T-cell (primary cell): ENCODE results near the gene ITPR1. TPM values are rescaled to one million over a fixed set of nuclear protein-coding genes. Genes with fewer than 3 reads are reported as not detected.

Source experiments
- ATAC-seq, 4 experiments: fragments of 200-7000 bp in 3 of 4; fragments of 150-1000 bp in 1 of 4; cut with Tn5 transposase; replicated peaks in 1 of 4; 1 replicate in 3 of 4; 2 replicates in 1 of 4; pipeline ENCODE4 v1.10.0; 2021; ENCODE audit warnings: moderate library complexity in 3 of 4, mild to moderate bottlenecking in 2 of 4, moderate number of reproducible peaks in 1 of 4
- CTCF ChIA-PET, 2 donors: fragments of 300-600 bp; sonication (Branson Sonifier 250); formaldehyde crosslinking; loops; one replicate each; lab custom pipeline; 2022; ENCODE audit warnings: antibody characterized with exemption in 2 of 2; lab: Charles Lee
- POLR2A ChIA-PET, 2 donors: fragments of 300-600 bp; sonication (Branson Sonifier 250); formaldehyde crosslinking; loops; one replicate each; lab custom pipeline; 2022; ENCODE audit warnings: antibody characterized with exemption in 2 of 2; lab: Charles Lee
- DNase-seq, 35 experiments: peaks; one replicate each; pipeline versions ENCODE4 v3.0.0 to v3.0.0-alpha.2; 2013 to 2023
- H3K27ac ChIP-seq: one replicate; pipeline ENCODE4 v1.5.1; 2013; ENCODE audit warnings: low read length
- H3K27me3 ChIP-seq, 2 experiments: replicated peaks in 1 of 2; 1 replicate in 1 of 2; 2 replicates in 1 of 2; pipeline versions ENCODE4 v1.6.1 to v1.7.0; 2013; ENCODE audit warnings: low read length in 1 of 2, mixed read lengths in 1 of 2; ENCODE audit not compliant: control insufficient read depth in 2 of 2, insufficient read depth in 2 of 2; ENCODE audit errors: extremely low read depth in 1 of 2
- H3K36me3 ChIP-seq, 2 donors: 1 replicate in 1 of 2; 2 replicates in 1 of 2; pipeline versions ENCODE4 v1.6.1 to v1.7.0; 2013; ENCODE audit warnings: low read length in 1 of 2; ENCODE audit not compliant: control insufficient read depth in 2 of 2, insufficient read depth in 1 of 2; ENCODE audit errors: extremely low read depth in 1 of 2
- H3K4me1 ChIP-seq, 2 experiments: 1 replicate in 1 of 2; 2 replicates in 1 of 2; pipeline versions ENCODE4 v1.6.1 to v1.7.0; 2013; ENCODE audit warnings: low read length in 2 of 2, mixed read lengths in 1 of 2; ENCODE audit not compliant: insufficient read depth in 2 of 2, control insufficient read depth in 1 of 2; ENCODE audit errors: extremely low read depth in 1 of 2
- H3K4me3 ChIP-seq, 2 donors: 1 replicate in 1 of 2; 2 replicates in 1 of 2; pipeline versions ENCODE4 v1.5.1 to v1.7.0; 2013; ENCODE audit warnings: mild to moderate bottlenecking in 2 of 2, low read length in 1 of 2, moderate library complexity in 1 of 2; ENCODE audit not compliant: control insufficient read depth in 1 of 2; ENCODE audit errors: extremely low read depth in 1 of 2
- H3K9me3 ChIP-seq: 2 replicates; pipeline ENCODE4 v1.7.0; 2013
- H3K27ac Mint-ChIP-seq, 2 donors: one replicate each; pipeline ENCODE4 v1.8.0; 2020 to 2021; ENCODE audit warnings: mild to moderate bottlenecking in 2 of 2, mixed read lengths in 2 of 2
- H3K27me3 Mint-ChIP-seq, 2 donors: one replicate each; pipeline ENCODE4 v1.8.0; 2021 to 2022; ENCODE audit warnings: mixed read lengths in 2 of 2
- H3K36me3 Mint-ChIP-seq: one replicate; pipeline ENCODE4 v1.8.0; 2021; ENCODE audit warnings: mixed read lengths
- H3K4me1 Mint-ChIP-seq, 3 donors: one replicate each; pipeline ENCODE4 v1.8.0; 2020 to 2022; ENCODE audit warnings: mixed read lengths in 3 of 3, mild to moderate bottlenecking in 1 of 3
- H3K4me3 Mint-ChIP-seq, 3 donors: one replicate each; pipeline ENCODE4 v1.8.0; 2020 to 2022; ENCODE audit warnings: mild to moderate bottlenecking in 3 of 3, mixed read lengths in 3 of 3, moderate library complexity in 3 of 3
- H3K9me3 Mint-ChIP-seq, 3 donors: one replicate each; pipeline ENCODE4 v1.8.0; 2020 to 2022; ENCODE audit warnings: mixed read lengths in 3 of 3
- WGBS: methylation state at CpG from one replicate; pipeline ENCODE4 v1.1.5; 2013; ENCODE audit warnings: missing lambda C conversion rate; ENCODE audit not compliant: insufficient coverage; 5-methylcytosine and 5-hydroxymethylcytosine counted together
- total RNA-seq, 35 experiments: library from RNA in 6 of 35; stranded (reverse) in 6 of 35; fragments of 120-200 nt in 1 of 35; gene quantifications; one replicate each; pipeline versions ENCODE4 v1.2.1 to v1.2.4 and lab custom pipeline; 2013 to 2026

Gene ITPR1
- total RNA-seq, 5 donors from 2014 or later (not counting 1 experiment from before 2014, with no cell fraction given): 53.8 to 105 (median 73.1) TPM

DNA sequence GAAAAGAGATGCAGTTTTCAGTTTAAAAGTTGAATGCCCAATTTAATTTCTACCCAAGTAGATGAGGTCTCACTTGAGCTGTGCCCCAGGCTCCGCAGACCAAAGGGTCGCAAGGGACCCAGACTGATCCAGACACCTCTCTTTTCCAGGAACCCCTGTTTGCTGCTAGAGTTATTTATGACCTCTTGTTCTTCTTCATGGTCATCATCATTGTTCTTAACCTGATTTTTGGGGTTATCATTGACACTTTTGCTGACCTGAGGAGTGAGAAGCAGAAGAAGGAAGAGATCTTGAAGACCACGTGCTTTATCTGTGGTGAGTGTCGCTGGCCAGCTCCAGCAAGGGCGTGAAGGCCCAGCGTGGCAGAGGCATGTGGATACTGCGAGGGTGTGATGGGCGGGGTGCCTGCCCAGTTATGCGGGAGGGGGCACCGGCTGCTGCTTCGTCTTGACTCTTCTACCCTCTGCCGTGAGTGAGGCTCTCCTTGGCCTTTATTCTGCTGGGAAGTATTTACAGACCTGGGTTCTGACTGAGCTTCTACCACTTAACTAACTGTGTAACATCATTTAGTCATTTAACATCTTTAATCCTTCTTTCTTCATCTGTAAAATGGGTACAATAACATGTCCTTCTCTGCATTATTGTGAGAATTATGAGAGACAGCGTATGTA lies 321.9 kb downstream of the ITPR1 start:
- Histone ChIP-seq H3K27ac (no peak overlapping the region), H3K4me1 (no peaks in the 10 kb centered on the region), H3K4me3 (no peak overlapping the region), H3K27me3 (no peaks in the 10 kb centered on the region), H3K9me3 (no peaks in the 10 kb centered on the region), H3K36me3 (peaks cover 4 to 53% of the 10 kb centered on the region in 2 donors)
- Mint-ChIP-seq H3K27ac (no peak overlapping the region), H3K4me3 (no peak overlapping the region), H3K4me1 (peaks cover under 1 to 3% (median 3%) of the 10 kb centered on the region in 3 donors), H3K9me3 (peaks cover 0 to 7% (median 0%) of the 10 kb centered on the region in 3 donors), H3K27me3 (no peaks in the 10 kb centered on the region), H3K36me3 (peaks cover 69% of the 10 kb centered on the region)
- DNase-seq: no peak
- ChIA-PET POLR2A (no interaction called here), CTCF (interaction anchor here in 1 of 2 donors (0.7 to 2.3 kb wide), 2 partner anchors 59 to 103 kb away, joined by 4 to 6 read pairs; no protein-coding TSS in a partner anchor)
- WGBS: 92% methylated on average over 11 of the region's 13 CpGs
- ATAC-seq: no peak

DNA sequence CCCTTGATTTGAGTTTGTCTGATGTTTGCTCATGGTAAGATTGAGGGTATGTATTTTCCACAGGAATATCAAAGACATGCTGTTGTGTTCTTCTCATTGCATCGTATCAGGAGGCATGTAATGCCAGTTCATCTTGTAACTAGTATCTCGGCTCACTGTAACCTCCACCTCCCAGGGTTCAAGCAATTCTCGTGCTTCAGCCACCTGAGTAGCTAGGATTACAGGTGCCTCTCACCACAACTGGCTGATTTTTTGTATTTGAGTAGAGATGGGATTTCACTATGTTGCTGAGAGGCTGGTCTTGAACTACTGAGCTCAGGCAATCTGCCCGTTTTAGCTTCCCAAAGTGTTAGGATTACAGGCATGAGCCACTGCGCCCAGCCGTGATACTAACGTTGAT lies 323.2 kb downstream of the ITPR1 start:
- CTCF ChIA-PET: interaction anchor here in 1 of 2 donors (2.3 kb wide), 1 partner anchor 105 kb away, joined by 6 read pairs; no protein-coding TSS in a partner anchor
- H3K4me1 ChIP-seq: peaks cover 5 to 10% of the 10 kb centered on the region in 2 experiments
- POLR2A ChIA-PET: interaction anchor here in 1 of 2 donors (0.6 kb wide), 1 partner anchor 167 kb away, joined by 7 read pairs; no protein-coding TSS in a partner anchor
- peaks cover 63% of the 10 kb centered on the region for H3K36me3 Mint-ChIP-seq
- H3K4me3 ChIP-seq: no peak overlapping the region
- no peak overlapping the region for H3K4me3 Mint-ChIP-seq
- no peak overlapping the region for H3K27ac ChIP-seq
- 97% methylated on average over 4 of the region's 7 CpGs for WGBS
- H3K27me3 Mint-ChIP-seq: no peaks in the 10 kb centered on the region
- no peaks in the 10 kb centered on the region for H3K9me3 ChIP-seq
- peak overlapping the region in 1 of 2 donors; percentile 49 for H3K27ac Mint-ChIP-seq
- peaks cover 0 to 7% (median 0%) of the 10 kb centered on the region in 3 donors for H3K9me3 Mint-ChIP-seq
- no peaks in the 10 kb centered on the region for H3K27me3 ChIP-seq
- no peak for DNase-seq
- ATAC-seq: no peak
- H3K4me1 Mint-ChIP-seq: peaks cover 13 to 16% (median 16%) of the 10 kb centered on the region in 3 donors
- peaks cover 3 to 53% of the 10 kb centered on the region in 2 donors for H3K36me3 ChIP-seq

DNA sequence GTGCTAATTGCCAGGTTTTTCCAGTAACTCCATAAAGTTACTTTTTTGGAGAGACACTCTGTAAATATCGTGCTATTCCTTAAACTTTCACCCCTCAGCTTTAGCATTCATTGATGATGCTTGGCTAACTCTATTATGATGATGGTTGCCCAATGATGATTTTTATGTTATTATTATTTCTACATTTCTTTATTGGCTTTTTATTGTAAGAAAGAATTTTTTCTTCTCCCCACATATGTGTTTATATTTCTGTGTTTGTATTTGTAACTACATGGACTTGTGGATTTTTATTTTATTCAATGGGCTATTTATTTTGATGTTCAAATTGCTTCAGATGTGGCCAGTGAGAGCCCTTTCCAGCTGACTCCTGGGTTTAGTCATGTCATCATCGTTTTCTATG lies 323.6 kb downstream of the ITPR1 start:
- no CpG with 5 or more reads among the region's 2 CpGs for WGBS
- no peak for ATAC-seq
- Histone ChIP-seq H3K27me3 (no peaks in the 10 kb centered on the region), H3K4me3 (no peak overlapping the region), H3K4me1 (peaks cover 8 to 14% of the 10 kb centered on the region in 2 experiments), H3K9me3 (no peaks in the 10 kb centered on the region), H3K27ac (no peak overlapping the region), H3K36me3 (peaks cover 3 to 53% of the 10 kb centered on the region in 2 donors)
- Mint-ChIP-seq H3K36me3 (peaks cover 59% of the 10 kb centered on the region), H3K4me3 (no peak overlapping the region), H3K27ac (no peak overlapping the region), H3K9me3 (peaks cover 0 to 7% (median 0%) of the 10 kb centered on the region in 3 donors), H3K27me3 (no peaks in the 10 kb centered on the region), H3K4me1 (peaks cover 17 to 20% (median 20%) of the 10 kb centered on the region in 3 donors)
- CTCF ChIA-PET: interaction anchor here in 1 of 2 donors (2.3 kb wide), 1 partner anchor 105 kb away, joined by 6 read pairs; no protein-coding TSS in a partner anchor
- DNase-seq: no peak
- POLR2A ChIA-PET: interaction anchor here in 1 of 2 donors (0.6 kb wide), 1 partner anchor 166 kb away, joined by 7 read pairs; no protein-coding TSS in a partner anchor

DNA sequence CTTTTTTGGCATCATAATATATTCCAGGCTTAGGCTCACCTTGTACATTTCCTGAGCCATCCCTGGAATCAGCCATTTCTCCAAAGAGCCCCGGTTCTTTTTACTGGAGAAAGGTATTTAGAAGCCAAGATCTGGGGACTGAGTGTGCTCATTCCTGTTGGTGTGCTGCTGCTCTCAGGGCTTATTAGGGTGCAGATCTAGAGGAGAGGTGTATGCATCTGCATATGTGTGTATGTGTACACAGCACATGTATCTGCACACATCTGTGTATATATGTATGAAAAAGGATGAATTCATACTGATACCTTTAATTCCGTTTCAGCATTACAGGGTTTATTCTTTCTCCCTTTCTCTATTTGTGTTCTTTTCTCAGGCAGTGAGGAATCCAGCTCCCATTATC lies 324.0 kb downstream of the ITPR1 start:
- no peaks in the 10 kb centered on the region for H3K9me3 ChIP-seq

DNA sequence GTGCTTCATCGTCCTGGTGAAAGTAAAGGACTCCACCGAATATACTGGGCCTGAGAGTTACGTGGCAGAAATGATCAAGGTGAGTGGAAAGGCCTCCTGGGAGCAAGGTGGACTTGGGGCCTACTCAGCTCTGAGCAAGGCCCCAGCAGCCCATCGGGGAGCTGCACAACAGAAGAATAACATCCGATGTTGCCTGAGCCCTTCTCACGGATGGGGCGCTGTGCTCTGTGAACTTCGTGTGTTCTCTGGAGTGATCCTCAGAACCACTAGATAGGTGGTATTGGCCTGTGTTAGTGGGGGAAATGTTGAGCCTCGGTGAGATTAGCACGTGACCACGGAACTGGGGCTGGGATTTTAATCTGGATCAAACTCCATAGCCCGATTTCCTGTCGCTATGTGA lies 325.0 kb downstream of the ITPR1 start:
- no peaks in the 10 kb centered on the region for H3K9me3 ChIP-seq
- Mint-ChIP-seq H3K27ac (peak overlapping the region in 1 of 2 donors; percentile 10), H3K9me3 (peaks cover 0 to 7% (median 0%) of the 10 kb centered on the region in 3 donors), H3K27me3 (no peaks in the 10 kb centered on the region), H3K4me1 (peaks cover 31 to 34% (median 34%) of the 10 kb centered on the region in 3 donors), H3K4me3 (no peak overlapping the region), H3K36me3 (peaks cover 53% of the 10 kb centered on the region)
- H3K27ac ChIP-seq: no peak overlapping the region
- WGBS: 96% methylated on average over 13 of the region's 13 CpGs
- H3K4me1 ChIP-seq: peaks cover 22 to 25% of the 10 kb centered on the region in 2 experiments
- no peak overlapping the region for H3K4me3 ChIP-seq
- DNase-seq (no peak), ATAC-seq (no peak)
- no peaks in the 10 kb centered on the region for H3K27me3 ChIP-seq
- ChIA-PET CTCF (no interaction called here), POLR2A (no interaction called here)
- H3K36me3 ChIP-seq: peaks cover 0 to 46% of the 10 kb centered on the region in 2 donors

More for the DNA sequence above, 324.0 kb downstream of the ITPR1 start:
- peaks cover 21 to 24% (median 24%) of the 10 kb centered on the region in 3 donors for H3K4me1 Mint-ChIP-seq
- Histone ChIP-seq H3K27me3 (no peaks in the 10 kb centered on the region), H3K4me3 (no peak overlapping the region), H3K36me3 (peaks cover 1 to 53% of the 10 kb centered on the region in 2 donors), H3K4me1 (peaks cover 12 to 18% of the 10 kb centered on the region in 2 experiments), H3K27ac (no peak overlapping the region)
- H3K4me3 Mint-ChIP-seq: no peak overlapping the region
- DNase-seq (no peak), ATAC-seq (no peak)
- ChIA-PET CTCF (interaction anchor here in 1 of 2 donors (2.3 kb wide), 1 partner anchor 105 kb away, joined by 6 read pairs; no protein-coding TSS in a partner anchor), POLR2A (no interaction called here)
- H3K27ac Mint-ChIP-seq: peak overlapping the region; percentile 7 to 11
- H3K36me3 Mint-ChIP-seq: peaks cover 58% of the 10 kb centered on the region
- WGBS: no CpG with 5 or more reads among the region's 2 CpGs
- H3K27me3 Mint-ChIP-seq: no peaks in the 10 kb centered on the region
- H3K9me3 Mint-ChIP-seq: peaks cover 0 to 7% (median 0%) of the 10 kb centered on the region in 3 donors

DNA sequence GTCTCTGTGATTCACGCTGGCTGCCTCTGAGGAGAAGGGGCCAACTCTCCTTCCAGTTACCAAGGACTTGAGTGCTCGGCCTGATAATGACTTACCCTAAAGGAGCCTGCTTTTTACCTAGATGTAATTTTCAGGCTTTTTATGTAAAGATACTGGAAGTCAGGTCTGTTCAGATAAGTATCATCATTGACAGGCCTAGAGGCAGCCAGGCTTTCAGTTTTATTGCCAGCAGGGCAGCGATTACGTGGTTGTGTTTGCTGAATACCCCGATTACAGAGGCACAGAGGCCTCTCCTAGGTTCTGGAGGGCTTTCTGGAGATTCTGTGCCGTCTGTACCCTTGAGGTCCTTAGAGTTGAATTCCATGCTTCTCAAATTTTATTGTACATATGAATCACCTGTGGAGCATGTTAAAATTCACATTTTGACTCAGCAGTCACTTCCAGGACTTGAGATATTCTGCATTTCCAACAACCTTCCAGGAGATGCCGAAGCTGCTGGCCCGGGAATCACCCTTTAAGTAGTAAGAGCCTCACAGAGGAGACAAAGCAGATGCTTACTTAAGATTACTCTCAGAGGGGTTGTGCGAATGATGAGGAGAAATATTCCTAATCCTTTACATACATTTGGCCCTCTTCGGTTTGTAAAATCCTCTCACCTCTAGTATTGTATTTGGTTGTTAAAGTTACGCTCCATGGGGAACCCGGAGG lies 326.0 kb downstream of the ITPR1 start:
- H3K27me3 Mint-ChIP-seq: no peaks in the 10 kb centered on the region
- H3K4me3 Mint-ChIP-seq: no peak overlapping the region
- H3K36me3 Mint-ChIP-seq: peaks cover 53% of the 10 kb centered on the region
- no peak for ATAC-seq
- peak overlapping the region; percentile 72 to 92 for H3K27ac Mint-ChIP-seq
- peaks cover 0 to 7% (median 0%) of the 10 kb centered on the region in 3 donors for H3K9me3 Mint-ChIP-seq
- peaks cover 41 to 44% (median 43%) of the 10 kb centered on the region in 3 donors for H3K4me1 Mint-ChIP-seq
- DNase-seq: no peak
- H3K27me3 ChIP-seq: no peaks in the 10 kb centered on the region
- peaks cover 0 to 38% of the 10 kb centered on the region in 2 donors for H3K36me3 ChIP-seq
- CTCF ChIA-PET: no interaction called here
- H3K27ac ChIP-seq: no peak overlapping the region
- H3K9me3 ChIP-seq: no peaks in the 10 kb centered on the region
- no CpG with 5 or more reads among the region's 12 CpGs for WGBS
- no peak overlapping the region for H3K4me3 ChIP-seq
- POLR2A ChIA-PET: no interaction called here
- H3K4me1 ChIP-seq: peaks cover 26 to 27% of the 10 kb centered on the region in 2 experiments
